ENCODE measurements around the gene TMEM221. TPM values are rescaled to one million over a fixed set of nuclear protein-coding genes. Genes with fewer than 3 reads are reported as not detected.

TMEM221 gene
- 0.49 TPM for total RNA-seq

DNA sequence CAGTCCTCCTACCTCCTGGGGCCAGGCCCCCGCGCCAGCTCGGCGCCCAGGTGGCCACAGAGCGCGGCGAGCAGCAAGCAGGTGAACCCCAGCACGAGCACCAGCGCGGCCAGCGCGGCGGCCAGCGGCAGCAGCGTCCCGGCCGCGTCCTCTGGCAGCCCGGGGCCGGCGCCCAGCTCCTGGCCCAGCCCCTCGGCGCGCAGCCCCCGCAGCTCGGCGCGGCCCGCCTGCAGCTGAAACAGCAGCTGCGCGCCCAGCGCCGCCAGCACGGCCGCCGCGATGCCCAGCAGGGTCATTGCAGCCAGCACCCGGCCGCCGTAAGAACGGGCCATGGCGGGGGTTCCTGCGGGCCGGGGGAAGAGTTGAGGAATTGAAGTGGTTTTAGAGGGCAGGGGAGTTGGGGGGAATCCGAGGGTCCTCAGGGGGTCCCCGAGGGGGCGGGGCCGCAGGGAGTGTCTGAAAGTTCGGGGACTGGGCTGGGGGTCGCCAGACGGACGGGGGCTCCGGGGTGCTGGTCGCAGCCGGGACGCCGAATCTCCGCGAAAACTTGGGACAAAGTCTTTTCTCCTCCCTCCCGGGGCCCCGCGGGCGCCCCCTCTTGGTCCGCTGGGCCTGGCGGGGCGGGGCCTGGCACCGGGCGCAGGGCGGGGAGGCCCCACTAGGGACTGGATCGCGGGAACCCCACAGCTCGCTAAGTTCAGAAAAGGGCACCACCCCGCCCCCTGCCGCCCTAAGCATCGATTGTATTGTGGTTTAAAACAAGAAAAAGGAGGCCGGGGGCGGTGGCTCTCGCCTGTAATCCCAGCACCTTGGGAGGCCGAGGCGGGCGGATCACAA, at the start of gene TMEM221:
Gene TMEM221 (minus strand): TSS at position 538 of the 837 bp plus-strand sequence. CDS start 206 bp downstream, at position 332.
- Histone ChIP-seq H3K27me3 (no peaks in the 10 kb centered on the region), H3K4me1 (peaks cover 12% of the 10 kb centered on the region), H3K4me3 (peak within 1 kb of the TSS; percentile 46 to 59), H3K36me3 (no peaks in the 10 kb centered on the region), H3K9me3 (no peaks in the 10 kb centered on the region), H3K27ac (no peak within 1 kb of the TSS)
- intact Hi-C loops (cut with DNase I): no loop called here
- no peak for TF ChIP-seq POLR2A (IDR thresholded peaks at IDR 0.05)
- TF ChIP-seq CTCF (IDR thresholded peaks at IDR 0.05): peak in 1 of 3 experiments; percentile 15
- TF ChIP-seq POLR2AphosphoS5 (IDR thresholded peaks at IDR 0.05; ENCODE audit: insufficient read depth in 1 of 2, low read depth in 1 of 2): peak in 1 of 2 donors; percentile 6
- DNase-seq (ENCODE audit: extremely low spot score in 2 of 2): no peak

DNA sequence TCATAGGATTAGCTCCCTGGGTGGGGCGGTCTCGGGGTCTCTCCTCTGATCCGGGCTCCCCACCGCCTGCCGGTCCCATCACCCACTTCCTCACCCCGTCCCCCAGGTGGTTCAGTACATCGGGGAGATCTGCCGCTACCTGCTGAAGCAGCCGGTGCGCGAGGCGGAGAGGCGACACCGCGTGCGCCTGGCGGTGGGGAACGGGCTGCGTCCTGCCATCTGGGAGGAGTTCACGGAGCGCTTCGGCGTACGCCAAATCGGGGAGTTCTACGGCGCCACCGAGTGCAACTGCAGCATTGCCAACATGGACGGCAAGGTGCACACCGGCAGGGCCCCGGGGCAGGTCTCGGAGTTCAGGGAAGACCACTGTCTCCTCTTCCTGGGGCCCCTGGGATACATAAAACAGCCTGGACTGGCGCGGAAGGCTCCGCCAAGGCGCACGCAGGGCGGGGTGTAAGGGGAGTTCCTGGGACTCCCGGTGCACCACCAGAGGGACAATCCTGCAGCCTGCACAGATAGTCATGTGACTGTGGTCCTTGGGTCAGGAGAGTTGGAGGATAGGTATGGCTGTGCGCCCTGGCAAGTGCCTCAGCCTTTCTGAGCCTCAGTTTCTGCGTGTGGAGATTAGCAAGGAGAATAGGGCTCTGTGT, 48.8 kb upstream of the TMEM221 start:
- DNase-seq (ENCODE audit: extremely low spot score in 2 of 2): no peak
- Histone ChIP-seq H3K4me1 (peaks cover 22% of the 10 kb centered on the region), H3K27me3 (no peaks in the 10 kb centered on the region), H3K27ac (no peak overlapping the region), H3K9me3 (no peaks in the 10 kb centered on the region), H3K4me3 (no peak overlapping the region), H3K36me3 (peaks cover 0 to 6% of the 10 kb centered on the region in 2 donors)
- intact Hi-C loops (cut with DNase I): no loop called here
- TF ChIP-seq POLR2A (IDR thresholded peaks at IDR 0.05) (no peak), CTCF (IDR thresholded peaks at IDR 0.05) (no peak), POLR2AphosphoS5 (IDR thresholded peaks at IDR 0.05; ENCODE audit: insufficient read depth in 1 of 2, low read depth in 1 of 2) (no peak)

- intact Hi-C loops (cut with DNase I): no loop called here
- TF ChIP-seq POLR2A (IDR thresholded peaks at IDR 0.05) (no peak), POLR2AphosphoS5 (IDR thresholded peaks at IDR 0.05; ENCODE audit: insufficient read depth in 1 of 2, low read depth in 1 of 2) (peak in 1 of 2 donors; percentile 16), CTCF (IDR thresholded peaks at IDR 0.05) (peak in 2 of 3 experiments; percentile 57 to 77)
- Histone ChIP-seq H3K9me3 (no peaks in the 10 kb centered on the region), H3K27ac (no peak overlapping the region), H3K36me3 (peaks cover 0 to 6% of the 10 kb centered on the region in 2 donors), H3K4me3 (no peak overlapping the region), H3K4me1 (peaks cover 22% of the 10 kb centered on the region), H3K27me3 (no peaks in the 10 kb centered on the region)
- DNase-seq (ENCODE audit: extremely low spot score in 2 of 2): no peak
Observed at GRCh38 chr19:17496337-17496997, 48.0 kb upstream of the TMEM221 start.

GRCh38 chr19:17495639-17496296, 47.3 kb upstream of the TMEM221 start:
- intact Hi-C loops (cut with DNase I): no loop called here
- H3K27ac ChIP-seq: no peak overlapping the region
- H3K4me1 ChIP-seq: peaks cover 22% of the 10 kb centered on the region
- TF ChIP-seq POLR2A (IDR thresholded peaks at IDR 0.05) (no peak), POLR2AphosphoS5 (IDR thresholded peaks at IDR 0.05; ENCODE audit: insufficient read depth in 1 of 2, low read depth in 1 of 2) (no peak), CTCF (IDR thresholded peaks at IDR 0.05) (no peak)
- H3K9me3 ChIP-seq: no peaks in the 10 kb centered on the region
- H3K27me3 ChIP-seq: no peaks in the 10 kb centered on the region
- H3K36me3 ChIP-seq: peaks cover 0 to 6% of the 10 kb centered on the region in 2 donors
- no peak for DNase-seq (ENCODE audit: extremely low spot score in 2 of 2)
- H3K4me3 ChIP-seq: no peak overlapping the region
